Stimulated activated CD8-positive, alpha-beta memory T cell treated with anti-CD3 and anti-CD28 coated beads, Interleukin-7, amount 100 ng/mL, for 48 hours (primary cell): Measurements from ENCODE around the gene TINAGL1.

Experiments
- DNase-seq, 2 donors: peaks; one replicate each; pipeline ENCODE4 v3.0.0-alpha.2; 2020; ENCODE audit warnings: low read depth in 1 of 2; ENCODE audit errors: extremely low read depth in 1 of 2

TINAGL1 gene

DNA sequence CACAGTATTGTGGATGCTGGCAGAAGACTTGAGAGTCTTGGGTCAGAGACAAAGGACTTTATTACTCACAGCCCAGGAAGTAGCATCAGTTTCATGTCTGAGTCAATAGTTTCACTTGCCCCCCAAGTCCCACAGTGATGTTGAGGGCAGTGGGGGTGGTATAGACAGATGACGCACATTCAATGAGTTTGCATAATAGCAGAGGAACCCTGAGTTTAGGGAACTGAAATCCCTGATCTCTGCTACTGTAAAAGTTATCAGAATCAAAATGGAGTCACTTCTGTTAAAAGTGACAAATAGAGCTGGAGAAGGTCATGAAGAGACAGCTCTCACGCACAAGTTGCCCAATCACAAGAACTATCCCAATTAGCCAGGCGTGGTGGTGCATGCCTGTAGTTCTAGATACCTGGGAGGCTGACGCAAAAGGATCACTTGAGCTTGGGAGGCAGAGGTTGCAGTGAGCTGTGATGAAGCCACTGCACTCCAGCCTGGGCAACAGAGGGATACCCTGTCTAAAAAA, 29.7 kb downstream of the TINAGL1 start:
- peak; percentile 10 to 63 for DNase-seq

DNA sequence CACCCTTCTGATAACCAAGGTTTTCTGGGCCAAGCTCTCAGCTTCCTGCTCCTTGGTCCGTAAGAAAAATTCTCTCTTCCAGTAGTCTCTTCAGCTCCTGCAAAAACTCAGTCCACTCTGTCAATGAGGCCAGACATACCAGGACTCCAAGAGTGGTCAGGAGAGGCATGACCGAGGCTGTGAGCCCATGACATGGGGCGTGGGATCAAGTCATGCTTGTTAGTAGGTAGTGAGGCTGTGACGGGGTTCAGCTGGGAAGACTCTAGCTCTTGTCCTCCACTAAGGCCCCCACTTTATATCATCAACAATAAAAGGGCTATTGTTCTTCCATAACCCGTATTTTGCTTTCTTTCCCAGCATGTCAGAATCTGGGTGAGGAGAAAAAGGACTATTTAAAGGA, 31.0 kb downstream of the TINAGL1 start:
- DNase-seq, result no peak

DNA sequence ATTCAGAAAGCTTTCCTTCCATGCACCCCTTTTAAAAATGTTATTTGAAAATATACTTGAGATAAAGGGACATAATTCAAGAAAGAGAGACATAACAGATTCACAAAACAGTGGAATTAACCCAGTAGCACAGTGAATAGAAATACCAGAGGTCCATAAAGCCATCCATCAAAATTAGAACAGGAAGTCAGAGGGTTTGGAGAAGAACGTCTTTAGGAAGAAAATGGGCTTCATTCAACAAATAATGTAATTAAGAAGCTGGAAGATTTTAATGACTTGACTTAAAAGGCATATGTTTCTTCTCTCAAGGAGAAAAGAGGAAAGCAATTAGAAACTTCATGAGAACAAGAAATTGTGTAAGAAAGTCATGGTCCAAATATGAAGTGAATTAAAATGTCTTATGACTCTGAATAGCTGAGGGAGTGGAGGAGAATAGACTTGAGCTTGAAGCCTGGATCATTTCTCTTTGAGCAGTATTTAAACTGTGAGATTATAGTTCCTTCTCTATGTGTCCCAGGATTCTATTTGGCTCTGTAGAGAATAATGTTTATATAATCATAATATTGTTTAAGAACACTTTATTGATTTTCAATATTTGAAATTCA, 33.3 kb downstream of the TINAGL1 start:
- DNase-seq, result no peak

DNA sequence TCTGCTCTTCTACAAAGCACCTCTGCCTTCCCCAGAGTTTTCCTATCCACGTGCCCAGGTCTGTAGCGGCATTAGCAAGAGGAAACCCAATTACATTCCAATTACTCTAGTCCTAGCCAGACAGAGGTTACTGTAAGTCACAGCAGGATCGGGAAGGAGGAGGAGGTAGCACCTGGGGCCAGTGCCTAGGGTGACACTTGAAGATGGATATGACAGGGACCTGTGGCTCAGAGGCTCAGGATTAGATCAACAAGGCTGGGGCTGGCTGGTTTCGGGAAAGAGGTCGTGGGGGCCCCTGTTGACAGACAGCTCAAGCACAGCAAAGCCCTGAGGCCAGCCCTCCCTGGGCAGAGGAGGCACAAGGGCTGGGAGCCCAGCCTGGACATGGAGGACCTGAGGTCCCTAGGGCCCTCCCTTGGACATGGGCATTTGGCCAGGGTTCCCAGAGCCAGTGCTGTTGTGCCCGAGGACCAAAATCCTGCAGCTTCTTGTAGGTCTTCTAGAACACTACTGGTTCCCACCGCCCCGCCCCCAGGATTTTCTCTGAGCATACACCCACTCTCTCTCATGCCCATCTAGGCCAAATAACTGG, 38.2 kb downstream of the TINAGL1 start:
- DNase-seq, result no peak

DNA sequence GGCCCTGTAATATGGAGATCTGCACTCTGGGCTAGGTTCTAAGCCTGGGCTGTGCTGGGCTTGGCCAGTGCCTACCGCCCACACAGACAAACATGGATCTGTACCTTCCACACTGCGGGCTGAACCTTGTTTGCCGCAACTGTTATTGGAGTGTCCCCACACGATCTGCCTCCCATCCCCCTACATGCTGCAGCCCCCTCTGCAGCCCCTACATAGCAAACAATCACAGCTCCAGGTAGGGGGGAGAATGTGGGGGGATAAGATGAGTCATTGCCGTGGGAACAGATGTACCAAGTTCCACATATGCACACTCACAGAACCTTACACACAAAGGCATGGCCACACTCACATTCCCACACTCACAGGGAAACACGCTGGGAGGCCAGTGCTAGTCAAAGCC, 39.1 kb downstream of the TINAGL1 start:
- no peak for DNase-seq

DNA sequence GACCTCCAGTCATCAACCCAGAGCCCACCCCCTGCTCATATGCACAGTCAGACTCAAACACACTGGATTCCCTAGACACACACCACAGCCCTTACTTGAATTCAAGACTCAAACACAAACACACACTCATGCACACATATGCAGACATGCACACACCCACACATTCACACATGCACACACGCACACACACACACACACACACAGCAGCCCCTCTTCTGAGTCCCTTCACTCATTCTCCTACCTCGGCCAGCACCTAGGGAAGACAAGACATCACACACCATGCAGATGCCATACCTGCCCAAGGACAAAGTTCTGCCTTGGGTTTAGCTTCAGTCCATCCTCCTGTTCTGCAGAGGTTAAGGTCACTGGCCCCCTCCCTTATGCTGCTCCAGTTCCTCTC, 39.6 kb downstream of the TINAGL1 start:
- no peak for DNase-seq

DNA sequence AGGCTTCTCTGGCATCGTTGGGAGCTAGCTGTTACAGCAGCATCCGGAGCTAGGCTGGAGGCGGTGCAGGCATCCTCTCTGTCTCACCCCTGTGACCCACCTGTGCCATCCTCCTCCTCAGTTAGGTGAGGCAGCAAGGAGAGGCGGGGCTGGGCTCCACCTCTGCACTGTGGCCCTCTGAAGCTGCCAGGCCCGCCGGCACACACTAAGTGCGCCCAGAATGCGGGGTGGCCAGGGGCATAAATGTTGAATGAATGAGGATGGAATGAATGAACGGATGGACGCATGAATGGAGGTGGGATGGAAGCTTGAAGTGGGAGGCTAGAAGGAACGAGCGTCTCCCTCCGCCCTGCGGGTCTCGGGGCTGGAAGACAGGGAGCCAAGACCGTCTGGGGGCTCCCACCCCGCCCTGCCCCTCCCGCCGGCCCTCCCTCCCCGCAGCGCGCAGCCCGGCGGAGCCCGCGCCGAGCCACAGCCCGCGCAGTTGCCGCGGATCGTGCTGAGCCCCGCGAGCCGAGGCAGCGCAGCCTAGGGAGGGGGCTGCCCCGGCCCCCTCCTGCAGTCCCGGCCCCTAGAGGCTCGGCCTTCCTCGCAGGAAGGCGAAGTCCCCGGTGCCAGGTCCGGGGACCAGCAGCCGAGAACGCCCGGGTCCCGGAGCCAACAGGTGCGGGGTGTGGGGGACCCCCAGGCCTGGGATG, 41.1 kb downstream of the TINAGL1 start, which contains the start of gene HCRTR1:
TSS of gene HCRTR1 (plus strand) at position 472 of the 698 bp plus-strand sequence. CDS start 1,504 bp downstream, outside the sequence.
- no peak for DNase-seq

DNA sequence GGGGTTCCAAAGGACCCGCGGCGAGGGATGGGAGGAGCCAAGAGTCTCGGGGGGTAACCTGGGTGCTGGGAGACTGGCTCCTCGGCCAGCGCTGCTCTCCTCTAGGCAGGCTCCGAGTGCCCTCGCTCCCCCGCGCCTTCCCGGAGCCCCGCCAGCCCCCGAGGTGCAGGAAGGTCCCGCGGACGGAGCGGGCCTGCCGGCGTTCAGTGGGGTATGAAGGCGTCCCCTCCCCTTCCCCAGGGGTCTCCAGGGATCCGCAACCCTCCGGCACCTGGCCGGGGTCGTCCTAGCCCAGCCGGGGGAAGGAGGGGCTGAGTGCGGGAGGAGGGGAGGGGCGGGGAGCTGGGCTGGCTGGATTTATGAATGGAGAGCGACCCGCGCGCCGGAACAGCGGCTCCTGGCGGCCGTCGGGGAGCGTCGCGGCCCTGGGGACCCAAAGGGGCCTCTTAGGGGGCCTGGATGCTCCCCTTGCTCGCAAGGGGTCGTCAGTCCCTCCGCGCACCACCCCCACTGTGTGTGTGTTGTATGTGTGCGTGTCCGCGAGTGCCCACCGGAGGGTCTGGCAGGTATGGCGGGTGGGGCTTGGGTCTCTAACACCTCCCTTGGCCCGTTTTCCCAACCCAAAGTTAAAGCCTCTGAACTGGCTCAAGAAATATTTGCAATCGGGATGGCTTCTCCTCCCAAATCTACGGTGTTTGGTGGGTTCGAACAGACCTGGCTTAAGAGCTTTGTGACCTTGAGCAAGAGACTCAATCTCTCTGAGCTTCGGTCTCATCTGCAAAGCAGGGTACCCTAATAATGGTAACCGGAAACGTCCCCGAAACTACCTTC, 41.8 kb downstream of the TINAGL1 start:
- DNase-seq, result peak in 1 of 2 donors; percentile 20

DNA sequence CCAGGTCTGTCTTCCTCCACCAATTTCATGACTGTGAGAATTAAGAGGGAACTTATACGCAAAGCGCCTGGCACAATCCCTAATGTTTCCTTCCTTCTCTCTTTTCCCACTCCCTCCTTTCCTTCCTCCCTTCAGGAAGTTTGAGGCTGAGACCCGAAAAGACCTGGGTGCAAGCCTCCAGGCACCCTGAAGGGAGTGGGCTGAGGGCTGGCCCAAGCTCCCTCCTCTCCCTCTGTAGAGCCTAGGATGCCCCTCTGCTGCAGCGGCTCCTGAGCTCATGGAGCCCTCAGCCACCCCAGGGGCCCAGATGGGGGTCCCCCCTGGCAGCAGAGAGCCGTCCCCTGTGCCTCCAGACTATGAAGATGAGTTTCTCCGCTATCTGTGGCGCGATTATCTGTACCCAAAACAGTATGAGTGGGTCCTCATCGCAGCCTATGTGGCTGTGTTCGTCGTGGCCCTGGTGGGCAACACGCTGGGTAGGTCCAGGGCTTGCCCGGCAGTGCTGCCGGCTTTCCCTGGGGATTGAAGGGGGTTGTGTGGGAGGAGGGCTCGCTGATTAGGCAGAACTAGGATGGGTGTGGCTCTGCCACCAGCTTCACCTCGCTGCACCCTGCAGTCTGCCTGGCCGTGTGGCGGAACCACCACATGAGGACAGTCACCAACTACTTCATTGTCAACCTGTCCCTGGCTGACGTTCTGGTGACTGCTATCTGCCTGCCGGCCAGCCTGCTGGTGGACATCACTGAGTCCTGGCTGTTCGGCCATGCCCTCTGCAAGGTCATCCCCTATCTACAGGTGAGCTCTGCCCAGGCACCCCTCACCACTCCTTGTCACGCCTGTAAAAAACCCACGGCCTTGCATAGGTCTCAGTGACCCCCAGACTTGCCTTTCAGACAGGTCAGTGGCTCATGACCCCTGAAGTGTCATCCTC, 42.9 kb downstream of the TINAGL1 start:
- DNase-seq, result no peak

DNA sequence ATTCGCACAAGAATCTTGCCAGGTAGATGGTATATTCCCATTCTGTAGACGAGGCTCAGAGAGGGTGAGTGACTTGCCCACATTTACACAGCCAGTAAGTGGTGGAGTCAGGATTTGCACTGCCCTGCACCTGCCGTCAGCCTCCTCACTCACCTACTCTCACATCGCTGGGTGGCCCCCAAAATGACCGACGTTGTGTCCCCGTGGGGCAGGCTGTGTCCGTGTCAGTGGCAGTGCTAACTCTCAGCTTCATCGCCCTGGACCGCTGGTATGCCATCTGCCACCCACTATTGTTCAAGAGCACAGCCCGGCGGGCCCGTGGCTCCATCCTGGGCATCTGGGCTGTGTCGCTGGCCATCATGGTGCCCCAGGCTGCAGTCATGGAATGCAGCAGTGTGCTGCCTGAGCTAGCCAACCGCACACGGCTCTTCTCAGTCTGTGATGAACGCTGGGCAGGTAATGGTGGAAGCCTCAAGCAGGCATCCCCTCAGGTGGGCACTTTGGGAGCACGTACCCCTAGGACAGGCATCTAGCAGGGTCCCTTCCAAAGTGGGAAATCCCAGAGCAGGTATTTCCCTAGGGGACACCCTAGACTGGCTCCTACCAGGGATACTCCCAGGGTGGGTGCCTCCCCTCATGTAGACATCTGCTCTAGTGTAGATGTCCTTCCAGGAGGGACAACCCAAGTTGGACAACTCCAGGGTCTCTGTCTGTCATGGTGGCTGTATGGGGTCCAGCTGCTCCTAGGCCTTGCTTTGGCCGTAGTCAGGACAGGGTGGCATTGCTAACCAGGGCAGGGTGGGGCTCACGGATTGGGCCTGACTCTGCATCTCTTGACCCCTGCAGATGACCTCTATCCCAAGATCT, 44.5 kb downstream of the TINAGL1 start:
- no peak for DNase-seq

DNA sequence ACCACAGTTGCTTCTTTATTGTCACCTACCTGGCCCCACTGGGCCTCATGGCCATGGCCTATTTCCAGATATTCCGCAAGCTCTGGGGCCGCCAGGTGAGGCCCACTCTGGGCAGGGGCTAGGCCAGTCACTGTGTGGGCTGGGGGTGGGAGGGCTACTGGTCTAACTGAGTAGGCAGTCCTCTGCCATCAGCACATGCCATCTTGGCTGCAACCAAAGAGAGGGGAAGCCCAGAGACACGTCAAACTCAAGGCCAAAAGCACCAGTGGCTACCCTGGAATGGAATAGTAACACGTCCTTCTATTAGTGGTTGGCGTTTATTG, 45.1 kb downstream of the TINAGL1 start:
- no peak for DNase-seq

DNA sequence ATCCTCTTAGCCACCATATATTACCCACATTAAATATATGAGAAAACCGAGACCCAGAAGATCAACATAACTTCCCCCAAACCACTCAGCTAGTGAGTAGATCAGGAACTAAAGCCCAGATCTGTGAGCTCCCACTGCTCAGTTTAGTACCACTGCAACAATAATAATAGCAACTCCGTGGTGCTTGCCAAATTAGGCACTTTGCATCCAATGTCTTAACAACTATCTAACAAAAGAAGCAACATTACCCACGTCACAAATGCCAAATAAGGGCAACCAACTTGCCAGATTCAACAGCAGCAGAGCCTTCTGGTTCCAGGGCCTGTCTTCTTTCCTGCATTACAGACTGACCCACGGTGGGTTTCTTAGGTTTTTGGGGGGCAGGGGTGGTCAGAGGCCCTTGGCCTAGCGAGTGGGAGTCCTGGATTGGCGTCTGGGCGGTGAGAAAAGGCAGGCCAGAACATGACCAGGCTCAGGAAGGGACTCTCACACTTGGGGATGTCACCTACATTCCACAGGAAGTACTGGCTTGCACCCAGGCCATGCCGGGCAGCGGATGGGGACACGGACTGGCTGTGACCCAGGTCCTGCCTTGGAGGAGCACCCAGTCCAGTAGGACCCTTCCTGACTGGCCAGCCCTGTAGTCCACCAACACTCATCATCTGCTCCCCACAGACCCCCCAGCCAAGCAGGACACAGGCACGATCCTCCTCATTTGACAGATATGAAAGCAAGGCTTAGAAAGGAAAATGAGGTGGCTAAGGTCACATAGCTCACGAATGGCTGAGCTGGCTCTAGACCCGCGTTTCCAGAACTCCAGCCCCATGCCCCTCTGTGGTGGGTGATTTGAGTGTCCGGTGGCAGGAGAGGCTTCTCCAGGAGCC, 45.8 kb downstream of the TINAGL1 start:
- no peak for DNase-seq

DNA sequence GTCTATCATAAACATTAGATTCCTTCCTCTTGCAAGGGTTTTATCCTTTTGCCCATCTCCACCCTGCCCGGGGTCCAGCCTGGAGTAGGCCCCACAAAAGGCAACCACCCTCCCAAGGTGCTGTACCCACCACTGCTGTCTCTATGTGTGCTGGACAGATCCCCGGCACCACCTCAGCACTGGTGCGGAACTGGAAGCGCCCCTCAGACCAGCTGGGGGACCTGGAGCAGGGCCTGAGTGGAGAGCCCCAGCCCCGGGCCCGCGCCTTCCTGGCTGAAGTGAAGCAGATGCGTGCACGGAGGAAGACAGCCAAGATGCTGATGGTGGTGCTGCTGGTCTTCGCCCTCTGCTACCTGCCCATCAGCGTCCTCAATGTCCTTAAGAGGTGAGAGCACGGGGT, 47.0 kb downstream of the TINAGL1 start:
- no peak for DNase-seq

DNA sequence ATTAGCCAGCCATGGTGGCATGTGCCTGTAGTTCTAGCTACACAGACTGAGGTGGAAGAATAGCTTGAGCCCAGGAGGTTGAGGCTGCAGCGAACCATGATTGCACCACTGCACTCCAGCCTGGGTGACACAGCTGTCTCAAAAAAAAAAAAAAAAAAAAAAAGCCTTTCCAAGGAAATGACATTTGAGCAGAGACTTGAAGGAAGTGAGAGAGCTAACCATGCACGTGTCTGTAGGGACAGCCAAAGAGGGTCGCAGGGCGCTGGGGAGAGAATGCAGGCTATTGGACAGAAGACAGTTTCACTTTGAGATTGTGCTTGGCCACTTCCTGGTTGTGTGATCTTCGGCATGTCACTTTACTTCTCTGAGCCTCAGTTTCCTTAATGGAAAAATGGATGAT, 48.0 kb downstream of the TINAGL1 start:
- DNase-seq, result no peak

DNA sequence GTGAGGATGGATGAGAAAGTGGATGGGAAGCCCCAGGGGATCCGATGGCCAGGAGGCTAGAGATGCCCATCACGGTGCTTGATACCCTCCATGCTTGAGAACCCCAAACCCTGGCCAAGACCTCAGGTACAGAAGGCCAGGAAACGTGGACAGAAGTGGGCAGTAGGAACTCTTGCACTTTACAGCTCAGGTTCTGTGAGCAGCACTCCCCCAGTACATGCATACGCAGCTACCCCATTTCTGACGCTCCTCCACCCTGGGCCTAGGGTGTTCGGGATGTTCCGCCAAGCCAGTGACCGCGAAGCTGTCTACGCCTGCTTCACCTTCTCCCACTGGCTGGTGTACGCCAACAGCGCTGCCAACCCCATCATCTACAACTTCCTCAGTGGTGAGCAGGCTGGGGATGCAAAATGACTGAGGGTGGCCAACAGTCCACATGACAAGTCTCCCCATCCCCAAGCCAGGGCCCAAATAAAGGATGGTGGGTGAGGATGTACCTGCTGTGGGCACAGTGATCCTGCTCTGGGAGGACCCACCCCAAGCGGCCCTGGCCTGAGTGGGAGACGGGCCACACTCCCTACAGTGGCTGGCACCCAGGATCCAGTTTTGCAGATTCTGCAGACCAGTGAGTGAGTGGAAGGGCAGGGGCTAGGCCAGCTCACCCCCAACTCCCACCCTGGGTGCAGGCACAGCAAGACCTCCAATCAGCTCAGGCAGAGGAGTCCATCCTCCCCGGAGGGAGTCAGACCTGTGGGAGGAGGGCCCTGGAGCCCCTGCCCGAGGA, 48.6 kb downstream of the TINAGL1 start:
- DNase-seq, result no peak

DNA sequence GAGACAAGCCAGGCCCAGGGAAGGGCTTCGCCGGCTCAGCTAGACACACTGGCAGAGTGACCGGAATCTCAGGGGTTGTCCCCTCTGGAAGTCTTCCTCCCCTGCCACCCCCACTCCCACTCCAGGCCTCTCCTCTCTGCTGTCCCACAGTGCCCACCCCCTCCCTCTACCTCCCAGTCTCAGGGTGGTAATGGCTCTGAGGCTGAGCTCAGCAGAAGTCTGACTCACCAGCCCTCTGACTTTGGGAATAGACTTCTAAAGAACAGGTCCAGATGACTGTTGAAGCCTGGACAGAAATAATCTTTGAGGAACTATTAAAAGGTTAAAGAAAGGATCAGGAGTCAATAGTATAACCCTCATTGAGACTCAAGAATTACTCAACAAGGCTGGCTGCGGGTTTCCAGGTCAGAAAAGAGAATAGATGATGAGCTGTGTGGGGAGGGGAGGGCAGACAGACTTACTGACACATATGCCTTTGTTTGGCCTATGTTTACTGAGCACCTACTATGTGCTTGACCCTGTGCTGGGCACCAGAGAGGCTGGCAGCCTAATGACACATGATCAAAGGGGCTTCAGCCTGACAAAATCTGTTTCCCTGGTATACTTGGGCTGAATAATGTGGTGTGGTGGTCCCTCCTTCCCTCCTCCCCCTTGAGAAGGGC, 49.4 kb downstream of the TINAGL1 start:
- no peak for DNase-seq
